WI38 (cell line): ENCODE data around the gene NFIA.

Experiments used
- H3K4me3 ChIP-seq: 2 replicates; pipeline ENCODE4 v1.5.1; 2011; ENCODE audit warnings: low read depth, mild to moderate bottlenecking, control low read depth, low read length
- CTCF ChIP-seq: IDR thresholded peaks from 2 replicates; pipeline ENCODE4 v1.5.1; 2012; ENCODE audit warnings: low read depth, mild to moderate bottlenecking, control low read depth, low read length

NFIA gene

GRCh38 chr1:61287014-61287413 lies 204.7 kb downstream of the NFIA start:
- TF ChIP-seq CTCF = no peak
- no peak overlapping the region for H3K4me3 ChIP-seq

DNA sequence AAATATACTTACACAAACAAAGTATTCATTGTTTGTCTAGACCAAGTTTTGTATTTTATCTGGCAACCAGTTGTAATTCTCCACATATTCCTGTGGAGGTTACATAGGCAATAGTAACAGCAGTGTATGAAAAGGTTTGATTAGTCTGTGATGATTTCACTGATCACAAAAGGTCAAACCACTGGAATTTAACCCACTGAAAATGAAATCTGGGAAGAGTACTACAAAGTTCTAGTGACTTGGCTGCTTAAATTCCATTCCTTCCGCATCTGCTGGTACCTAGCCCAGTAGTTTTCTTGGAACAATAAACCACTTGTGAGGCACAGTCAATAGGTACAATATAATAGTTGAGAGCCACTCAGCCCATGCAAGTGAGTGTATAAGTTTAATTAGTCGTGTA lies 205.4 kb downstream of the NFIA start:
- H3K4me3 ChIP-seq = no peak overlapping the region
- TF ChIP-seq CTCF = no peak

GRCh38 chr1:61289232-61290098 lies 207.1 kb downstream of the NFIA start:
- H3K4me3 ChIP-seq = no peak overlapping the region
- TF ChIP-seq CTCF = no peak

DNA sequence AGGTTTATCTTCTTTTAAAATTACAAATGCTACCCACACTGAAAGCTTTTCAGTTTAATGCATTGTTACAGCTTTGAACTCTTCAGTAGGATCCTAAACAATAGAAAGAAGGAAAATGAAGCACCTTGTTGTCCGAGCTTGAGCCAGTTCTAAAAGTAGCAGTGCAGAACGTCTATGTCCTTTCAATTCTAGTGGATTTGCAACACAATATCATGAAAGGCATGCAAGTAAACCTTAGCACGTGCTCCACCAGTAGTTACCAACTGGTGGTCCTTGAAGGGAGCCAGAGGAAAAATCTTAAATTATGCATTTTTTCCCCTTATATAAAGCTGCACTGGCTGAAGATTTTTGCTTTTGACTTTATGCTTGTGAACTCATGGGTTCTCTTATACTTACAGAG lies 208.2 kb downstream of the NFIA start:
- TF ChIP-seq CTCF = no peak
- no peak overlapping the region for H3K4me3 ChIP-seq

GRCh38 chr1:61293197-61293596 lies 210.8 kb downstream of the NFIA start:
- no peak for TF ChIP-seq CTCF
- H3K4me3 ChIP-seq = no peak overlapping the region

GRCh38 chr1:61293986-61294504 lies 211.7 kb downstream of the NFIA start:
- no peak for TF ChIP-seq CTCF
- no peak overlapping the region for H3K4me3 ChIP-seq

GRCh38 chr1:61294930-61295329 lies 212.6 kb downstream of the NFIA start:
- TF ChIP-seq CTCF = no peak
- H3K4me3 ChIP-seq = no peak overlapping the region
